Neuronal stem cell (in vitro differentiated cells): ENCODE data around the gene FTCD.

Experiments
- DNase-seq: peaks from one replicate; pipeline ENCODE4 v3.0.0-alpha.2; 2013; ENCODE audit warnings: low spot score
- H2AFZ ChIP-seq: one replicate; pipeline ENCODE4 v1.6.1; 2013; ENCODE audit warnings: mild to moderate bottlenecking, low read length, inconsistent platforms
- H2AK5ac ChIP-seq: 2 replicates; pipeline ENCODE4 v1.6.1; 2013; ENCODE audit warnings: low read depth, mild to moderate bottlenecking, inconsistent platforms, low read length, moderate library complexity, mixed read lengths
- H2BK120ac ChIP-seq: 2 replicates; pipeline ENCODE4 v1.6.1; 2013; ENCODE audit warnings: low read depth, mild to moderate bottlenecking, inconsistent platforms, low read length, moderate library complexity, mixed read lengths
- H2BK12ac ChIP-seq: one replicate; pipeline ENCODE4 v1.6.1; 2013; ENCODE audit warnings: low read length, inconsistent platforms
- H2BK15ac ChIP-seq: 2 replicates; pipeline ENCODE4 v1.6.1; 2013; ENCODE audit warnings: mild to moderate bottlenecking, low read length, inconsistent platforms, mixed read lengths
- H2BK5ac ChIP-seq: one replicate; pipeline ENCODE4 v1.6.1; 2013; ENCODE audit warnings: inconsistent platforms, mild to moderate bottlenecking, low read length, moderate library complexity
- H3K14ac ChIP-seq: one replicate; pipeline ENCODE4 v1.6.1; 2013; ENCODE audit warnings: low read length, inconsistent platforms
- H3K18ac ChIP-seq: 2 replicates; pipeline ENCODE4 v1.6.1; 2013; ENCODE audit warnings: low read length, inconsistent platforms
- H3K23ac ChIP-seq: 2 replicates; pipeline ENCODE4 v1.6.1; 2013; ENCODE audit warnings: low read depth, mild to moderate bottlenecking, mixed read lengths, low read length, inconsistent platforms; ENCODE audit not compliant: poor library complexity
- H3K27ac ChIP-seq: replicated peaks from 3 replicates; pipeline ENCODE4 v1.5.1; 2013; ENCODE audit warnings: low read length, inconsistent platforms
- H3K27me3 ChIP-seq, 3 experiments: 2 replicates each; pipeline ENCODE4 v1.6.1; 2013; ENCODE audit warnings: low read length in 3 of 3, mild to moderate bottlenecking in 2 of 3, inconsistent platforms in 1 of 3, low read depth in 1 of 3, mixed read lengths in 1 of 3, moderate library complexity in 1 of 3; ENCODE audit not compliant: control insufficient read depth in 3 of 3, insufficient read depth in 3 of 3
- H3K36me3 ChIP-seq, 2 donors: replicated peaks in 1 of 2; 2 replicates each; pipeline ENCODE4 v1.6.1; 2013; ENCODE audit warnings: low read length in 2 of 2; ENCODE audit not compliant: control insufficient read depth in 2 of 2, insufficient read depth in 2 of 2
- H3K4ac ChIP-seq: 2 replicates; pipeline ENCODE4 v1.6.1; 2013; ENCODE audit warnings: inconsistent platforms, mild to moderate bottlenecking, low read length, moderate library complexity
- H3K4me1 ChIP-seq, 2 donors: 1 replicate in 1 of 2; 2 replicates in 1 of 2; pipeline ENCODE4 v1.6.1; 2013; ENCODE audit warnings: low read length in 2 of 2, low read depth in 1 of 2; ENCODE audit not compliant: control insufficient read depth in 2 of 2, insufficient read depth in 1 of 2
- H3K4me2 ChIP-seq: one replicate; pipeline ENCODE4 v1.6.1; 2013; ENCODE audit warnings: mild to moderate bottlenecking, low read length, inconsistent platforms; ENCODE audit not compliant: insufficient read depth, poor library complexity, severe bottlenecking
- H3K4me3 ChIP-seq, 2 donors: 2 replicates each; pipeline ENCODE4 v1.5.1; 2013; ENCODE audit warnings: low read length in 2 of 2, mild to moderate bottlenecking in 2 of 2, inconsistent platforms in 1 of 2, moderate library complexity in 1 of 2
- H3K79me1 ChIP-seq: one replicate; pipeline ENCODE4 v1.6.1; 2013; ENCODE audit warnings: low read depth, mild to moderate bottlenecking, inconsistent platforms, low read length, moderate library complexity
- H3K9ac ChIP-seq: one replicate; pipeline ENCODE4 v1.6.1; 2013; ENCODE audit warnings: mild to moderate bottlenecking, low read depth, low read length, inconsistent platforms; ENCODE audit not compliant: poor library complexity
- H3K9me3 ChIP-seq, 2 donors: replicated peaks in 1 of 2; 2 replicates each; pipeline versions ENCODE3 to v1.6.1; 2013; ENCODE audit warnings: low read length in 2 of 2, mild to moderate bottlenecking in 2 of 2, inconsistent platforms in 1 of 2, low read depth in 1 of 2, mixed read lengths in 1 of 2, moderate library complexity in 1 of 2; ENCODE audit not compliant: control insufficient read depth in 2 of 2, insufficient read depth in 1 of 2
- H4K8ac ChIP-seq: one replicate; pipeline ENCODE4 v1.6.1; 2013; ENCODE audit warnings: low read depth, mild to moderate bottlenecking, inconsistent platforms, low read length, moderate library complexity
- H4K91ac ChIP-seq: one replicate; pipeline ENCODE4 v1.6.1; 2013; ENCODE audit warnings: low read length, low read depth, mild to moderate bottlenecking, inconsistent platforms; ENCODE audit not compliant: poor library complexity
- WGBS, 2 donors: extraction: QIAGEN DNeasy Blood & Tissue Kit; methylation state at CpG; one replicate each; pipeline ENCODE4 v1.1.7; 2013; ENCODE audit warnings: missing lambda C conversion rate in 2 of 2, mixed read lengths in 1 of 2; ENCODE audit not compliant: insufficient read length in 2 of 2, insufficient replicate concordance in 1 of 2; ENCODE audit errors: extremely low coverage in 2 of 2; 5-methylcytosine and 5-hydroxymethylcytosine counted together

FTCD gene

GRCh38 chr21:46154955-46155513 is 345 bp downstream of the FTCD start:
- no peak overlapping the region for H3K9ac ChIP-seq
- H3K14ac ChIP-seq, result peak overlapping the region; percentile 97
- H3K79me1 ChIP-seq, result peaks cover 6% of the 10 kb centered on the region
- peak overlapping the region; percentile 97 for H2BK15ac ChIP-seq
- no peak overlapping the region for H3K4ac ChIP-seq
- peaks cover 0 to 4% of the 10 kb centered on the region in 2 donors for H3K36me3 ChIP-seq
- H3K23ac ChIP-seq, result peak overlapping the region; percentile 50
- H3K27ac ChIP-seq, result no peak overlapping the region
- no peak overlapping the region for H4K8ac ChIP-seq
- no peak overlapping the region for H3K4me2 ChIP-seq
- no peak overlapping the region for H4K91ac ChIP-seq
- H3K4me1 ChIP-seq, result peaks cover 15 to 25% of the 10 kb centered on the region in 2 donors
- no CpG with 5 or more reads among the region's 16 CpGs for WGBS, 2 donors
- no peak overlapping the region for H3K4me3 ChIP-seq
- DNase-seq, result no peak
- no peaks in the 10 kb centered on the region for H3K27me3 ChIP-seq
- peak overlapping the region; percentile 90 for H2BK5ac ChIP-seq
- no peak overlapping the region for H2AFZ ChIP-seq
- H3K9me3 ChIP-seq, result peaks cover 0 to 3% of the 10 kb centered on the region in 2 donors
- H3K18ac ChIP-seq, result peak overlapping the region; percentile 87
- H2BK120ac ChIP-seq, result no peak overlapping the region
- H2AK5ac ChIP-seq, result peak overlapping the region; percentile 95
- H2BK12ac ChIP-seq, result no peak overlapping the region

GRCh38 chr21:46154155-46154954 is 1.0 kb downstream of the FTCD start:
- peak overlapping the region; percentile 97 for H2BK15ac ChIP-seq
- H2AFZ ChIP-seq, result no peak overlapping the region
- peak overlapping the region; percentile 88 for H3K18ac ChIP-seq
- no peak overlapping the region for H3K27ac ChIP-seq
- H2AK5ac ChIP-seq, result peak overlapping the region; percentile 95
- H4K91ac ChIP-seq, result peak overlapping the region; percentile 30
- H3K79me1 ChIP-seq, result peaks cover 6% of the 10 kb centered on the region
- H3K9ac ChIP-seq, result peak overlapping the region; percentile 73
- WGBS, 2 donors, result no CpG with 5 or more reads among the region's 39 CpGs
- no peak overlapping the region for H3K4me3 ChIP-seq
- peak overlapping the region; percentile 66 for H3K4ac ChIP-seq
- DNase-seq, result no peak
- H2BK120ac ChIP-seq, result peak overlapping the region; percentile 83
- H2BK5ac ChIP-seq, result peak overlapping the region; percentile 90
- H3K9me3 ChIP-seq, result peaks cover 0 to 3% of the 10 kb centered on the region in 2 donors
- H3K36me3 ChIP-seq, result peaks cover 0 to 4% of the 10 kb centered on the region in 2 donors
- peak overlapping the region; percentile 90 for H2BK12ac ChIP-seq
- peak overlapping the region; percentile 97 for H3K14ac ChIP-seq
- H3K27me3 ChIP-seq, result no peaks in the 10 kb centered on the region
- peaks cover 15 to 26% of the 10 kb centered on the region in 2 donors for H3K4me1 ChIP-seq
- H4K8ac ChIP-seq, result peak overlapping the region; percentile 65
- H3K4me2 ChIP-seq, result no peak overlapping the region
- H3K23ac ChIP-seq, result peak overlapping the region; percentile 87

GRCh38 chr21:46153247-46154154 is 1.9 kb downstream of the FTCD start:
- Histone ChIP-seq H3K27me3 (no peaks in the 10 kb centered on the region), H3K4me2 (no peak overlapping the region), H2AK5ac (peak overlapping the region; percentile 95), H2BK15ac (peak overlapping the region; percentile 97), H3K9me3 (peaks cover 0 to 3% of the 10 kb centered on the region in 2 donors), H3K4me1 (peaks cover 15 to 26% of the 10 kb centered on the region in 2 donors), H3K18ac (peak overlapping the region; percentile 95), H2BK120ac (peak overlapping the region; percentile 83), H3K4ac (peak overlapping the region; percentile 69), H2BK5ac (peak overlapping the region; percentile 43), H3K79me1 (peaks cover 6% of the 10 kb centered on the region), H3K27ac (no peak overlapping the region), H3K36me3 (peaks cover 0 to 4% of the 10 kb centered on the region in 2 donors), H4K8ac (peak overlapping the region; percentile 82), H3K14ac (peak overlapping the region; percentile 97), H3K23ac (peak overlapping the region; percentile 87), H2BK12ac (peak overlapping the region; percentile 90), H2AFZ (peak overlapping the region; percentile 86), H4K91ac (peak overlapping the region; percentile 60), H3K9ac (peak overlapping the region; percentile 80), H3K4me3 (no peak overlapping the region)
- WGBS, 2 donors, result no CpG with 5 or more reads among the region's 33 CpGs
- DNase-seq, result peak; percentile 54
